Erythroblast (primary cell): ENCODE results near the gene PKP2.

Source experiments
- GATA1 ChIP-seq: IDR thresholded peaks from 2 replicates; pipeline ENCODE4 v1.6.1; 2011; ENCODE audit warnings: low read depth, mild to moderate bottlenecking, control low read depth, low read length, moderate library complexity
- POLR2A ChIP-seq: IDR thresholded peaks from 2 replicates; pipeline ENCODE4 v1.6.1; 2011; ENCODE audit warnings: mild to moderate bottlenecking, low read length

GRCh38 chr12:32860192-32860591 lies 36.4 kb downstream of the PKP2 start:
- no peak for TF ChIP-seq POLR2A
- TF ChIP-seq GATA1 = no peak
